HG03095 (cell line): Measurements from ENCODE around the gene TANGO6.
"Not testable (repeated sequence)": the region's sequence is repeated elsewhere in the genome, so short reads cannot be mapped to it uniquely, and the experiment has no call there.

Experiments
- ATAC-seq: cut with Tn5 transposase; IDR thresholded peaks from one replicate; pipeline ENCODE4 v1.9.1; 2021; ENCODE audit warnings: moderate library complexity; ENCODE audit not compliant: unreplicated experiment

Gene TANGO6

DNA sequence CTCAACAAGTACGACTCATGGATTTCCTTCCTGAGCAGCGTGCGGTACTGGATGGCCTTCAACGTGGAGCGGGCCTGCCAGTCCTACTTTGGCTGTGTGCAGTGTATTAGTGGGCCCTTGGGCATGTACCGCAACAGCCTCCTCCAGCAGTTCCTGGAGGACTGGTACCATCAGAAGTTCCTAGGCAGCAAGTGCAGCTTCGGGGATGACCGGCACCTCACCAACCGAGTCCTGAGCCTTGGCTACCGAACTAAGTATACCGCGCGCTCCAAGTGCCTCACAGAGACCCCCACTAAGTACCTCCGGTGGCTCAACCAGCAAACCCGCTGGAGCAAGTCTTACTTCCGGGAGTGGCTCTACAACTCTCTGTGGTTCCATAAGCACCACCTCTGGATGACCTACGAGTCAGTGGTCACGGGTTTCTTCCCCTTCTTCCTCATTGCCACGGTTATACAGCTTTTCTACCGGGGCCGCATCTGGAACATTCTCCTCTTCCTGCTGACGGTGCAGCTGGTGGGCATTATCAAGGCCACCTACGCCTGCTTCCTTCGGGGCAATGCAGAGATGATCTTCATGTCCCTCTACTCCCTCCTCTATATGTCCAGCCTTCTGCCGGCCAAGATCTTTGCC, 271.1 kb downstream of the TANGO6 start:
- no peak for ATAC-seq

GRCh38 chr16:69114976-69115355, 271.6 kb downstream of the TANGO6 start:
- no peak for ATAC-seq

DNA sequence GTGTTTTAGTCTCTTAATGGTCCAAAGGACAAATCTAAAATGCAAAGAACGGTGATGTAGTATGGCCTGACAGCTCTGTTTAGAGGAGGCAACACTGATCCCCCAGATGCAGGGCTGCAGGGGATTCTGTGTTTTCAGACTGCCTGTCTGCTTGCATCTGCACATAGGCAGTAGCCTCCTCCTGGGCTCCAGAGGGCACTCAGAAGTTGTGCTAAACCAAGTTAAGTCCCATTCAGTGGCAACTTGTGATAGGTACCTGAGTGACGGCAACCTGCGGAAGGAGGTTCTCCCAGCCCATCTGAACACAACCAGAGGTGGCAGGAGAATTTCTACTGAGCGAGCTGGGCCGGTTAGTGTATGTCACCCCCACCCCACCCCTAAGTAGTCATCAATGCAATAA, 272.0 kb downstream of the TANGO6 start:
- no peak for ATAC-seq

DNA sequence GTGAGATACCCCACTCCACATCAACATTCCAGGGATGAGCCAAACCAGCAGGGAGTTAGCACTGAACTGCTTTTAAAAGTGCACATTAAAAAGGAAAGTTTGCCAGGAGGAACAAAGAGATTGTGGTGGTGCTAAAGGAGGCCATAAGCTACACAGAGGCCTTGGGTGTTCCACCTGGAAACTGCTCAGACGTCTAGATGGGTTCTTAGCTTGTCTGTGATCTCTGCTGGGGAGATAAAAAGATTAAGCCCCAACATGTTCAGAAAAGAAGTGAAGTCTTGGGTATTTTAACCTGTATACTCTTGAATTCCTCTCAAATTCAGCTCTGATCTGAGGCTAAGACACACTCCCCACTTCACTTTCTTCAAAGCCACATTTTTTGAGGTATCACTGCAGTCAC, 272.5 kb downstream of the TANGO6 start:
- no peak for ATAC-seq

DNA sequence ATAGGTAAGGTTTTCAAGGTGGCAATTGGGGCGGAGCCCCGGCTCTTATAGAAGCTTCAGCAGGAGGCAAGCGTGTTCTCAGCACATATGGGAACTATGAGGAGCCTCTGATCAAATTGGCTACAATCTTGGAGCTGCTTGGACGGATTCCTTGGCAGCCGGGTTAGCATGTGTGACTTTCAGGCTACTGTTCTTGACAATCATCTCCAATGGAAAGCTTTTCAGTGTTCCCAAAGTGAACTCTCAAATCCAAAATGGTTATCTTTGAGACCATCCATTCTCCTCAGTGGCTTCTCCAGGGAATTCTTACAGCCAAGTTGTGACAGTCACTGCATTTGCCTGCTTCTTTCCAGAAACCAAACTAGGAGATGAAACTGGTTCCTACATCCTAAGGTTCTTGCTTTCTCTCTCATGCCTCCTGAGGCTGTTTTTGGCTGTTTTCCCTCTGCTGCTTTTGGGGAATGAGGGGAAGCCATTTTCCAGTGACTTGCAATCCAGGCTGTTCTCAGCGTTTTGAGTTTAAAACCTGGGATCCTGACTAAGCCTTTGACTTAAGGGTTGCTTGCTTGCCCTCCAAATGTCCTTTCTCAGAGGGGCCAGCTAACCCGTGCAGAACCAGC, 273.0 kb downstream of the TANGO6 start:
- no peak for ATAC-seq

DNA sequence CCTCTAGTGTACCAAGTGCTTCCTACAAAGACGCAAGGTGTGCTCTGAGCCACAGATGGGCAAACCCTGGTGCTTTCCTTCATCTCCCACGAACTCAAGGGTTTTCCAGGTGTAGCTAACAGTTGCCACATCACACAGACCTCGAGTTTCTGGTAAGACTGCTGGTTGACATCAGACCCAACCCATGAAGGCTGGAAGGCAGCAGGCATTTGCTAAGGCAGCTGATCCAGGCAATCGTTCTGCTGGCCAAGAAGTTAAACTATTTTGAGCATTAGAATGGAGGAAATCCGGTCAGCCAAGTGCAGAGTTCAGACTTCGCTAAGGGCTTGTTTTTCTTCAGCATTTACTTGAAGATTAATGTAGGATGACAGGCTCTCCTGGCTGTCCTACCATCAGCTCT, 273.6 kb downstream of the TANGO6 start:
- ATAC-seq = no peak

GRCh38 chr16:69118468-69118867, 275.1 kb downstream of the TANGO6 start:
- ATAC-seq = no peak

DNA sequence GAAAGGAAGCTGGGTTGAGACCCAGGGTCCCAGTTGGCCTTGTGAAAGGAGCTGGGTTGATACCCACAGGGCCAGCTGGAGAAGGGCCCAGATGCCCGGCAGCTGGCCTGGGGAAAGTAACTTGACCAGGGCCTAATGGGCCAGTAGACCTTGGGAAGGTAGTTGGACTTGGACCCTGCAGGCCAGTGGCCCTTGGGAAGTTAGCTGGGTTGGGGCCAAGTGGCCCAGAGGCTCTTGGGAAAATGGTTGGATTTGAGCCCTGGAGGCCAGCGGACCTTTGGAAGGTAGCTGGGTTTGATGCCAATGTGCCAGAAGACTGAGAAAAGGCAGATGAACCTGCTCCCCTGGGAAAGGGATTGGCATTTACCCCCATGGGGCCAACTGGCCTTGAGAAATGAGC, 275.7 kb downstream of the TANGO6 start:
- no peak for ATAC-seq

DNA sequence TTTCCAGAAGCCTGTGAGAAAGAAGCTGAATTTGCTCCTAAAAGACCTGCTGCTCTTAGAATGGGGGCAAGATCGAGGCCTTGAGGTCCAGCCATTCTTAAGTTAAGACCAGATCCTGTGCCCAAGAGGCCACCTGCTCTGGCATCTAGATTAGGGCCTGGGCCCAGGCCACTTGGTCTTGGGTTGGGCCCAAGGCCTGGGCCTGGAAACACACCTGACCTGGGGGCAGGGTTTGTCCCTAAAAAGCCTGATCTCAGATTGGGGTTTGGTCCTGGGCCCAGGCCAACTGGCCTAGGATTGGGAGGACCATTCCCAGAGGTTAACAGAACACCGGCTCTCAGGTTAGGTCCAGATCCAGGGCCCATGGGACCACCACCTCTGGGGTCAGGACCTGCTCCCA, 276.2 kb downstream of the TANGO6 start:
- ATAC-seq = no peak

- no peak for ATAC-seq
Measured at GRCh38 chr16:69120096-69120664, 276.8 kb downstream of the TANGO6 start.

DNA sequence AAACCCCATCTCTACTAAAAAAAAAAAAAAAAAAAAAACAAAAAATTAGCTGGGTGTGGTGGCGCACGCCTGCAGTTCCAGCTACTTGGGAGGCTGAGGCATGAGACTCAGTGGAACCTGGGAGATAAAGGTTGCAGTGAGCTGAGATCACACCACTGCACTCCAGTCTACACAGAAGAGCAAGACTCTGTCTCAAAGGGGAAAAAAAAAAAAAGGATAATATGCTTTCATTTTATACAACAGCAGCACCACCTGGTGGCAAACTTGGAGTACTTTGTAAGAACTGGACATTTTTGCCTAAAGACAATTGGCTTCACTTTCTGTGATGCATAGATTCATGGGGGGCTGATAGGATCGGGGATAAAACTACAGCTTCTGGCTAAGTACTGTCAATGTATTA, 280.6 kb downstream of the TANGO6 start:
- no peak for ATAC-seq

GRCh38 chr16:69124406-69124805, 281.1 kb downstream of the TANGO6 start:
- ATAC-seq = not testable (repeated sequence)

GRCh38 chr16:69124961-69125360, 281.6 kb downstream of the TANGO6 start:
- ATAC-seq = not testable (repeated sequence)

DNA sequence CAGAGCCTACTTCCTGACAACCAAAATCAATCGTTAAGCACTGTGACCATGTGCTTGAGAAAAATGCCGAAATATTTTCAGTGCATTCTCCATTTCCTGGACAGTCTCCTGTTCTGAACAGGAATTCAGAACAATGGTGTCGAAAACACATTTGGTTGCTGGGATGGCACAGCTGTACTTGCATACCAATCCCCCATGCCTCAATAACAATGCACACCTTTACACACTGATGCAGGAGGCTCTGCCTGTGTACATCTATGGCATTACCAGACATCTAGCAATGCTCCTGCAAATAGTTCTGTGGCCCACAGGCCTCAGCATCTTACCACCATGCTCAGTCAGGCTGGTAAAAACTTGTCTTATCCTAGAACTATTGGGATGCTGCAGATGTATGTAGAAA, 282.9 kb downstream of the TANGO6 start:
- ATAC-seq = no peak

DNA sequence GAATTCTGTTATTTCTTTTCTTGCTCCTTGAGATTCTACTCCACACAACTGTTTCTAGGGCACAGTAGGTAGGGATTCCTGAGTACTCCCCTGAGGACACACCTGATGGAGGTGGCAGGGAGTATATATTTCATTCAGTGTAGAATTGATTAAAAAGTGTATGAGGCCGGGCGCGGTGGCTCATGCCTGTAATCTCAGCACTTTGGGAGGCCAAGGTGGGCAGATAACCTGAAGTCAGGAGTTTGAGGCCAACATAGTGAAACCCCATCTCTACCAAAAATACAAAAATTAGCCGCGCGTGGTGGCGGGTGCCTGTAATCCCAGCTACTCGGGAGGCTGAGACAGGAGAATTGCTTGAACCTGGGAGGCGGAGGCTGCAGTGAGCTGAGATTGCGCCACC, 283.5 kb downstream of the TANGO6 start:
- ATAC-seq = not testable (repeated sequence)

GRCh38 chr16:69127966-69128510, 284.7 kb downstream of the TANGO6 start:
- ATAC-seq = no peak

GRCh38 chr16:69130461-69130860, 287.1 kb downstream of the TANGO6 start:
- no peak for ATAC-seq

DNA sequence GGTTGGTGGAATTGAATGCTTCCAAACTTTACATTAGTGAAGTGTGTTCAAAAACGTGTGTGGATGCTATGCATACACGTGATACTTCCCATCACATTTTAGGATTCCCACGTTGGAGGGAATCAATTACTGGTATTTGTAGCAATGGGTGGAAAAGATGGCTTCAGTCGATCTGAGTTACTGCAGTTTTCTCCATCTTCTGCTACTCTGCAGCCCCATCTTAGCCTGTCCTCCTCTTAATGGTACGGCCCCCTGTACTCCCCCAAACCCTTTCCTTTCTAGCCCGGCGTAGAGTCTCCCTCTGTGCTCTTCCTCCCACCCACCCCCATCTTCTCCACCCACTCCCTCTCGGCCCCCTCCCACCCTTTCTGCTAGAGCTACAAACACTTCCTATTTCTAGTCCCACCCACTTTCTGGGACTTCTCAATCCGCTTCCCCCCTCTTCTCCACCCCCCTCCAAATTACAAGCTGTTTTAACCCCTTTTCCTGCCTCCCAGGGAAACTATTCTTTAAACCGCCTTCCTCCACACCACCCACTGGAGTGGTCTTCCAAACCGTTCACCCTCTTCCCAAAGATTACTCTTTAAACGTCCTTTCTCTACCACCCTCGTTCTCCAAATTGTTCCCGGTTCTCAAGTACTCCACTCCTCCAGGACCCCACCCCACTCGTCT, 288.0 kb downstream of the TANGO6 start:
- ATAC-seq = no peak

DNA sequence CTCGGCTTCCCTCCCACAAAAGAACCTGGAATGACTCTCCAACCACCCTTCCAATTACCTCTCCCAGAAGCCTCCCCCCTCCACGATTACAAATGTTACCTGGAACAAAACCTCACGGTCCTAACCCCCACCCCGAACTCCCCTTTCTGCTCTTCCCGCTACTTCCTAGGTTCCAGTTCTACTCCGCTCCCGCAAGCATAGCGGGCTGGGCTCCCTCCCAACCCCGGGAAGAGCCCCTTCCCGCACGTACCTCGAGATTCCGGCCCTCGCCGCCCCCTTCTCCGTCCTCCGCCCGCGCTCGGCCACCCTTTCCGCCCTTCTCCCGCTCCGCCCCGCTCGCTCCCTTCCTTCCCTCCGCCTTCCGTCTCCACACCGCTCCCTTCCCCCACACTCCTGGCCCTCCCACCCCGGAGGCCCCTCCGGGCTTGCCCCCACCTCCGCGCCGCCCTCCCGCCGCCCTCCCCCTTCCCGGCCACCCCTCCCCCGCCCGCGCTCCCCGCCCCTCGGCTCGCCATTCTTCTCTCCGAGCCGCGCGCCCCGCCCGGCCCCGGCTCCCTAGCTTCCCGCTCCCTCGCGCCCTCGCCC, 288.6 kb downstream of the TANGO6 start:
- peak; percentile 34 for ATAC-seq

DNA sequence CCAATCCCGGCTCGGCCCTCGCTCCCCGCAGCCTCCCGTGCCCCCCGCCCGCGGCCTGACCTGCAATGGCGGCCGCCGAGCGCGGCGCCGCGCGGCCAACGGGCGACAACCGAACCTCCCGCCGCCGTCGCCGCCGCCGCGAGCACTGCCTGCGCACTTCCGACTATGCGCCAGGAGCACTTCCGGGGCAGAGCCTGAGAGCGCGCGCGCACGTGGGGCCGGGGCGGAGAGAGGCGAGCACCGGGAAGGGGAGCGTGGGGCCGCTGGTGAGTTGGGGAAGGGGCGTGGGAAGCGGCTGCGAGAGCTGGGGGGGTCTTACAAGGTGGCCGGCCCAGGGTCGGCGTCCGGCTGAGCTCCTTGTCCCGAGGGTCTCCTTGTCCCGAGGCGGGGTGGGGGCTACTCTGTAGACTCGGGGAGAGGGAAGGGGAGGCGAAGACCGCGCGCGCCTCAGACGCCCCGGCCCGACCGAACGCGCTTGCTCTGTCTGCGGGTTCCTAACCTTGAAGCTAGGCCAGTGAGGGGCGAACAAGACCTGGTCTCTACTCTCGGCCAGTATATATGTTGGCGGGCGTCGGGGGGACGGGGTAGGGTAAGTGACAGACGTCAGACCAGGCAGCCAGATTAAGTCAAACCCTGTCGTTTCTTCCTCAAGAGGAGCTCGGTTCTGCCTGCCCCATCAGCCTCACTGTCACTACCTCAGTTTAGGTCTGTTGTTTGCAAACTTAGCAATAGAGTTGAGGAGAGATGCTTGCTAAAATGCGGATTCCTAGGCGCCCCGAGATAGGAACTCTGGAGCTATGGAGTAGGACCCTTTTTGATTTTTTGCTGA, 289.3 kb downstream of the TANGO6 start, which contains the start of the genes CHTF8 and UTP4:
TSS of gene CHTF8 (minus strand) at position 165 of the 829 bp plus-strand sequence. CDS start 11,130 bp downstream, outside the sequence.
TSS of gene UTP4 (plus strand) at position 226 of the 829 bp plus-strand sequence. CDS start 811 bp downstream, outside the sequence.
- peak; percentile 81 for ATAC-seq
